Activated naive CD4-positive, alpha-beta T cell treated with anti-CD3 and anti-CD28 coated beads, Interleukin-2, amount 10 ng/mL, durations not matched to agents 7 days and 5 days (primary cell): Measurements from ENCODE around the gene TULP4.
"Not testable (repeated sequence)": the region's sequence is repeated elsewhere in the genome, so short reads cannot be mapped to it uniquely, and the experiment has no call there.

ENCODE experiments used
- CTCF ChIA-PET: fragments of 350-600 bp; sonication (Branson Sonifier 250); formaldehyde crosslinking; loops from one replicate; lab custom pipeline; 2021; ENCODE audit warnings: antibody characterized with exemption; lab: Charles Lee
- DNase-seq: peaks from one replicate; pipeline ENCODE4 v3.0.0-alpha.2; 2020
- H3K27ac Mint-ChIP-seq: one replicate; pipeline ENCODE4 v1.8.0; 2021; ENCODE audit warnings: mild to moderate bottlenecking, moderate library complexity, mixed read lengths
- H3K27me3 Mint-ChIP-seq: one replicate; pipeline ENCODE4 v1.8.0; 2021; ENCODE audit warnings: mild to moderate bottlenecking, mixed read lengths
- H3K36me3 Mint-ChIP-seq: one replicate; pipeline ENCODE4 v1.8.0; 2021; ENCODE audit warnings: mixed read lengths
- H3K4me1 Mint-ChIP-seq: one replicate; pipeline ENCODE4 v1.8.0; 2021; ENCODE audit warnings: mixed read lengths
- H3K4me3 Mint-ChIP-seq: one replicate; pipeline ENCODE4 v1.8.0; 2021; ENCODE audit warnings: mild to moderate bottlenecking, moderate library complexity, mixed read lengths
- H3K9me3 Mint-ChIP-seq: one replicate; pipeline ENCODE4 v1.8.0; 2021; ENCODE audit warnings: mixed read lengths

The TULP4 gene

GRCh38 chr6:158284876-158285655 is 27.2 kb upstream of the TULP4 start:
- no peak overlapping the region for H3K4me3 Mint-ChIP-seq
- H3K4me1 Mint-ChIP-seq, result peaks cover 48% of the 10 kb centered on the region
- peak overlapping the region; percentile 49 for H3K27ac Mint-ChIP-seq

GRCh38 chr6:158285656-158286021 is 26.6 kb upstream of the TULP4 start:
- Mint-ChIP-seq H3K9me3 (no peaks in the 10 kb centered on the region), H3K4me1 (peaks cover 54% of the 10 kb centered on the region), H3K27ac (no peak overlapping the region), H3K4me3 (no peak overlapping the region), H3K36me3 (peaks cover 14% of the 10 kb centered on the region), H3K27me3 (no peaks in the 10 kb centered on the region)
- CTCF ChIA-PET, result interaction anchor here (1.5 to 1.8 kb wide), 2 partner anchors 14 to 65 kb away, joined by 4 to 5 read pairs; no protein-coding TSS in a partner anchor
- DNase-seq, result no peak

More at GRCh38 chr6:158284876-158285655, 27.2 kb upstream of the TULP4 start:
- Mint-ChIP-seq H3K9me3 (no peaks in the 10 kb centered on the region), H3K27me3 (no peaks in the 10 kb centered on the region), H3K36me3 (peaks cover 14% of the 10 kb centered on the region)
- CTCF ChIA-PET, result interaction anchor here (1.5 to 1.8 kb wide), 2 partner anchors 13 to 64 kb away, joined by 4 to 5 read pairs; no protein-coding TSS in a partner anchor
- no peak for DNase-seq

GRCh38 chr6:158286413-158286812 is 25.9 kb upstream of the TULP4 start:
- CTCF ChIA-PET, result interaction anchor here (0.5 to 0.6 kb wide), 2 partner anchors 58 to 406 kb away, joined by 3 read pairs; no protein-coding TSS in a partner anchor

GRCh38 chr6:158287047-158287446 is 25.2 kb upstream of the TULP4 start:
- Mint-ChIP-seq H3K9me3 (no peaks in the 10 kb centered on the region), H3K4me1 (peaks cover 68% of the 10 kb centered on the region), H3K27me3 (no peaks in the 10 kb centered on the region), H3K4me3 (no peak overlapping the region), H3K36me3 (peaks cover 14% of the 10 kb centered on the region), H3K27ac (no peak overlapping the region)
- CTCF ChIA-PET, result interaction anchor here (0.5 kb wide), 1 partner anchor 407 kb away, joined by 3 read pairs; no protein-coding TSS in a partner anchor
- DNase-seq, result no peak

More at GRCh38 chr6:158286413-158286812, 25.9 kb upstream of the TULP4 start:
- DNase-seq, result no peak
- Mint-ChIP-seq H3K36me3 (peaks cover 14% of the 10 kb centered on the region), H3K27ac (no peak overlapping the region), H3K4me1 (peaks cover 62% of the 10 kb centered on the region), H3K9me3 (no peaks in the 10 kb centered on the region), H3K27me3 (no peaks in the 10 kb centered on the region), H3K4me3 (no peak overlapping the region)

- CTCF ChIA-PET, result no interaction called here
- no peak for DNase-seq
- peak overlapping the region; percentile 67 for H3K4me3 Mint-ChIP-seq
- peaks cover 3% of the 10 kb centered on the region for H3K27me3 Mint-ChIP-seq
- peak overlapping the region; percentile 92 for H3K27ac Mint-ChIP-seq
- peaks cover 14% of the 10 kb centered on the region for H3K36me3 Mint-ChIP-seq
- no peaks in the 10 kb centered on the region for H3K9me3 Mint-ChIP-seq
- H3K4me1 Mint-ChIP-seq, result peaks cover 55% of the 10 kb centered on the region
These were observed 22.2 kb upstream of the TULP4 start for GRCh38 chr6:158290040-158290439.

GRCh38 chr6:158290659-158291058 is 21.6 kb upstream of the TULP4 start:
- Mint-ChIP-seq H3K27ac (peak overlapping the region; percentile 92), H3K9me3 (no peaks in the 10 kb centered on the region), H3K27me3 (peaks cover 3% of the 10 kb centered on the region), H3K4me1 (peaks cover 51% of the 10 kb centered on the region), H3K36me3 (peaks cover 13% of the 10 kb centered on the region), H3K4me3 (peak overlapping the region; percentile 67)
- CTCF ChIA-PET, result interaction anchor here (0.7 kb wide), 1 partner anchor 58 kb away, joined by 3 read pairs; no protein-coding TSS in a partner anchor
- peak; percentile 79 for DNase-seq

GRCh38 chr6:158292016-158292415 is 20.2 kb upstream of the TULP4 start:
- Mint-ChIP-seq H3K4me1 (peaks cover 40% of the 10 kb centered on the region), H3K4me3 (no peak overlapping the region), H3K36me3 (peaks cover 23% of the 10 kb centered on the region), H3K9me3 (peaks cover 10% of the 10 kb centered on the region), H3K27me3 (peaks cover 3% of the 10 kb centered on the region), H3K27ac (peak overlapping the region; percentile 24)
- CTCF ChIA-PET, result interaction anchor here (1.1 kb wide), 1 partner anchor 71 kb away, joined by 3 read pairs; no protein-coding TSS in a partner anchor
- DNase-seq, result no peak

- peaks cover 40% of the 10 kb centered on the region for H3K4me1 Mint-ChIP-seq
- H3K36me3 Mint-ChIP-seq, result peaks cover 21% of the 10 kb centered on the region
- H3K4me3 Mint-ChIP-seq, result no peak overlapping the region
- peaks cover 19% of the 10 kb centered on the region for H3K9me3 Mint-ChIP-seq
- no peak for DNase-seq
- H3K27me3 Mint-ChIP-seq, result peaks cover 3% of the 10 kb centered on the region
- CTCF ChIA-PET, result no interaction called here
- no peak overlapping the region for H3K27ac Mint-ChIP-seq
These were observed 19.1 kb upstream of the TULP4 start for GRCh38 chr6:158293122-158293521.

- CTCF ChIA-PET, H3K4me3 Mint-ChIP-seq, DNase-seq, H3K27me3 Mint-ChIP-seq: not testable (repeated sequence)
- Mint-ChIP-seq H3K27ac (peak overlapping the region; percentile 42), H3K4me1 (peaks cover 21% of the 10 kb centered on the region), H3K36me3 (peaks cover 34% of the 10 kb centered on the region), H3K9me3 (peaks cover 23% of the 10 kb centered on the region)
These were observed 16.1 kb upstream of the TULP4 start for GRCh38 chr6:158295976-158296853.

- H3K27ac Mint-ChIP-seq, H3K27me3 Mint-ChIP-seq, H3K4me3 Mint-ChIP-seq, CTCF ChIA-PET, DNase-seq: not testable (repeated sequence)
- Mint-ChIP-seq H3K9me3 (peaks cover 23% of the 10 kb centered on the region), H3K4me1 (peaks cover 14% of the 10 kb centered on the region), H3K36me3 (peaks cover 34% of the 10 kb centered on the region)
These were observed 15.4 kb upstream of the TULP4 start for GRCh38 chr6:158296854-158297324.

GRCh38 chr6:158297657-158298056 is 14.6 kb upstream of the TULP4 start:
- H3K4me1 Mint-ChIP-seq, H3K27ac Mint-ChIP-seq, H3K4me3 Mint-ChIP-seq, CTCF ChIA-PET, DNase-seq, H3K27me3 Mint-ChIP-seq: not testable (repeated sequence)
- H3K9me3 Mint-ChIP-seq, result peaks cover 23% of the 10 kb centered on the region
- peaks cover 34% of the 10 kb centered on the region for H3K36me3 Mint-ChIP-seq

GRCh38 chr6:158300306-158301143 is 11.7 kb upstream of the TULP4 start:
- H3K4me3 Mint-ChIP-seq, H3K27me3 Mint-ChIP-seq, H3K27ac Mint-ChIP-seq, H3K4me1 Mint-ChIP-seq, CTCF ChIA-PET, DNase-seq: not testable (repeated sequence)
- H3K36me3 Mint-ChIP-seq, result peaks cover 28% of the 10 kb centered on the region
- peaks cover 23% of the 10 kb centered on the region for H3K9me3 Mint-ChIP-seq

GRCh38 chr6:158301561-158301960 is 10.7 kb upstream of the TULP4 start:
- H3K27me3 Mint-ChIP-seq, H3K4me1 Mint-ChIP-seq, H3K27ac Mint-ChIP-seq, H3K4me3 Mint-ChIP-seq, CTCF ChIA-PET, DNase-seq: not testable (repeated sequence)
- Mint-ChIP-seq H3K9me3 (peaks cover 17% of the 10 kb centered on the region), H3K36me3 (peaks cover 20% of the 10 kb centered on the region)
